HepG2 (cell line): ENCODE measurements around the gene ABCB9. TPM values are rescaled to one million over a fixed set of nuclear protein-coding genes. Genes with fewer than 3 reads are reported as not detected.

Experiments
- ATAC-seq: fragments of 200-7000 bp; cut with Tn5 transposase; 3 replicates; pipeline ENCODE4 v1.9.1; 2020; ENCODE audit warnings: mild to moderate bottlenecking, moderate library complexity
- BruUV-seq: library from RNA; stranded (reverse); fragments of 400-500 nt; replicated peaks from 2 replicates; lab custom pipeline; 2021; lab: Mats Ljungman, UMichigan
- CTCF ChIA-PET: fragments of 300-600 bp; formaldehyde crosslinking; extraction: SDS; loops from one replicate; lab custom pipeline; 2021; ENCODE audit warnings: low total read pairs, inconsistent platforms, low intra/inter-chr PET ratio; lab: Yijun Ruan, JAX
- POLR2A ChIA-PET: fragments of 350-600 bp; sonication (Branson Sonifier 250); formaldehyde crosslinking; loops from one replicate; lab custom pipeline; 2020; ENCODE audit warnings: antibody characterized with exemption, inconsistent platforms; lab: Yijun Ruan, JAX
- DNase-seq: peaks from one replicate; pipeline ENCODE4 v3.0.0-alpha.2; 2015; ENCODE audit warnings: low spot score
- FAIRE-seq: peaks from 3 replicates; lab custom pipeline; 2011; peaks lifted over from hg19 to GRCh38; lab: Jason Lieb, UNC
- H2AFZ ChIP-seq: one replicate; pipeline ENCODE4 v1.6.1; 2011; ENCODE audit warnings: low read length, inconsistent platforms
- H3K27ac ChIP-seq: fragments of 300-600 bp; 3 replicates; pipeline ENCODE4 v1.8.0; 2011; ENCODE audit warnings: mixed run types, mild to moderate bottlenecking, mixed read lengths, low read length, inconsistent platforms; ENCODE audit not compliant: insufficient read depth; ENCODE audit errors: extremely low read length
- H3K27me3 ChIP-seq, 2 experiments: fragments of 200-600 bp in 1 of 2; 2 replicates in 1 of 2; 3 replicates in 1 of 2; pipeline versions ENCODE4 v1.6.0 to v1.8.0; 2011; ENCODE audit warnings: low read length in 2 of 2, mild to moderate bottlenecking in 2 of 2, moderate library complexity in 2 of 2, inconsistent platforms in 1 of 2; ENCODE audit not compliant: insufficient read depth in 2 of 2, control insufficient read depth in 1 of 2
- H3K36me3 ChIP-seq, 2 experiments: fragments of 200-600 bp in 1 of 2; replicated peaks in 1 of 2; 2 replicates in 1 of 2; 3 replicates in 1 of 2; pipeline versions ENCODE4 v1.5.1 to v1.8.0; 2011; ENCODE audit warnings: low read length in 2 of 2, inconsistent platforms in 1 of 2; ENCODE audit not compliant: insufficient read depth in 2 of 2, control insufficient read depth in 1 of 2
- H3K4me1 ChIP-seq: 2 replicates; pipeline ENCODE4 v1.5.1; 2012; ENCODE audit warnings: low read length, inconsistent platforms; ENCODE audit not compliant: insufficient read depth
- H3K4me2 ChIP-seq: 2 replicates; pipeline ENCODE4 v1.6.0; 2011; ENCODE audit warnings: low read depth, low read length, inconsistent platforms
- H3K4me3 ChIP-seq, 3 experiments: fragments of 200-600 bp in 1 of 3; sonication (generic), shearing (Covaris generic) in 1 of 3; replicated peaks in 1 of 3; 2 replicates each; pipeline ENCODE4 v1.5.1; 2011 to 2016; ENCODE audit warnings: low read length in 3 of 3, inconsistent platforms in 2 of 3, low read depth in 2 of 3, mild to moderate bottlenecking in 2 of 3, control low read depth in 1 of 3, mixed read lengths in 1 of 3; ENCODE audit not compliant: insufficient read depth in 1 of 3
- H3K79me2 ChIP-seq: one replicate; pipeline ENCODE4 v1.6.1; 2011; ENCODE audit warnings: low read length, inconsistent platforms; ENCODE audit not compliant: insufficient read depth
- H3K9ac ChIP-seq: 2 replicates; pipeline ENCODE4 v1.6.0; 2011; ENCODE audit warnings: mild to moderate bottlenecking, low read depth, low read length, inconsistent platforms; ENCODE audit not compliant: insufficient read depth
- H3K9me3 ChIP-seq: 2 replicates; pipeline ENCODE4 v1.5.1; 2012; ENCODE audit warnings: mild to moderate bottlenecking, low read length
- H4K20me1 ChIP-seq: 2 replicates; pipeline ENCODE4 v1.6.0; 2011; ENCODE audit warnings: inconsistent platforms, mild to moderate bottlenecking, low read length, moderate library complexity; ENCODE audit not compliant: insufficient read depth
- FOXO1 ChIP-seq: sonication (generic); formaldehyde crosslinking; IDR thresholded peaks from 2 replicates; pipeline ENCODE4 v1.4.0; 2020; ENCODE audit warnings: missing genetic modification reagents
- RAD51 ChIP-seq: fragments of 450-650 bp; IDR thresholded peaks from 2 replicates; pipeline ENCODE4 v1.6.1; 2016; ENCODE audit warnings: borderline replicate concordance
- SOX6 ChIP-seq, 2 experiments: fragments of 450-650 bp in 1 of 2; sonication (generic) in 1 of 2; formaldehyde crosslinking in 1 of 2; IDR thresholded peaks; 2 replicates each; pipeline versions ENCODE4 v1.4.0 to v1.6.1; 2017 to 2020; ENCODE audit warnings: antibody characterized with exemption in 1 of 2, mild to moderate bottlenecking in 1 of 2, missing genetic modification reagents in 1 of 2
- ZNF264 ChIP-seq: sonication (generic); formaldehyde crosslinking; IDR thresholded peaks from 2 replicates; pipeline ENCODE4 v1.4.0; 2020; ENCODE audit warnings: missing genetic modification reagents
- WGBS: methylation state at CpG from one replicate; pipeline ENCODE4 v1.1.6; 2017; ENCODE audit warnings: low lambda C conversion rate; 5-methylcytosine and 5-hydroxymethylcytosine counted together
- in situ Hi-C: cut with HindIII; loops from 2 replicates; pipeline ENCODE4 v1.10.0; 2017; ENCODE audit warnings: low pct_unique_long_range_greater_than_20kb; ENCODE audit not compliant: extremely low pct_ligation_motif_present
- intact Hi-C: fragments of 100-400 bp; cut with micrococcal nuclease; formaldehyde crosslinking; loops from one replicate; pipeline ENCODE4 v1.10.0; 2022; ENCODE audit not compliant: unreplicated experiment
- polyA plus RNA-seq, 8 experiments: library from polyadenylated mRNA; depleted of rRNA in 3 of 8; stranded (reverse) in 7 of 8; unstranded in 1 of 8; fragments of >200 nt; fragmentation: Illumina TruSeq in 4 of 8; extraction: Trizol in 4 of 8; gene quantifications; 2 replicates each; pipeline versions ENCODE4 v1.2.1 to v1.2.3, GENCODE V29; 2011 to 2016; ENCODE audit warnings: low read depth in 4 of 8, missing spikeins in 1 of 8, mixed read lengths in 1 of 8; ENCODE audit not compliant: insufficient read depth in 1 of 8
- total RNA-seq, 5 experiments: library from RNA; depleted of rRNA; stranded (reverse); fragments of >200 nt; fragmentation: Illumina TruSeq; extraction: Trizol; gene quantifications; 2 replicates each; pipeline ENCODE4 v1.2.3, GENCODE V29; 2016; ENCODE audit warnings: low read depth in 1 of 5
- TF ChIP-seq, protein P1 (sequence below): sonication (generic); formaldehyde crosslinking; IDR thresholded peaks from 2 replicates; pipeline ENCODE4 v1.4.0; 2020; ENCODE audit warnings: missing genetic modification reagents
- TF ChIP-seq, protein P2 (sequence below): sonication (generic); formaldehyde crosslinking; IDR thresholded peaks from 2 replicates; pipeline ENCODE4 v1.8.1; 2023; ENCODE audit warnings: mild to moderate bottlenecking, moderate library complexity, missing genetic modification reagents

ABCB9 gene
- total and polyA plus RNA-seq, 2 of the 13 experiments (the other 11 are each of a cell fraction or from before 2014, with no cell fraction given) = 5.1 to 6.0 TPM

DNA sequence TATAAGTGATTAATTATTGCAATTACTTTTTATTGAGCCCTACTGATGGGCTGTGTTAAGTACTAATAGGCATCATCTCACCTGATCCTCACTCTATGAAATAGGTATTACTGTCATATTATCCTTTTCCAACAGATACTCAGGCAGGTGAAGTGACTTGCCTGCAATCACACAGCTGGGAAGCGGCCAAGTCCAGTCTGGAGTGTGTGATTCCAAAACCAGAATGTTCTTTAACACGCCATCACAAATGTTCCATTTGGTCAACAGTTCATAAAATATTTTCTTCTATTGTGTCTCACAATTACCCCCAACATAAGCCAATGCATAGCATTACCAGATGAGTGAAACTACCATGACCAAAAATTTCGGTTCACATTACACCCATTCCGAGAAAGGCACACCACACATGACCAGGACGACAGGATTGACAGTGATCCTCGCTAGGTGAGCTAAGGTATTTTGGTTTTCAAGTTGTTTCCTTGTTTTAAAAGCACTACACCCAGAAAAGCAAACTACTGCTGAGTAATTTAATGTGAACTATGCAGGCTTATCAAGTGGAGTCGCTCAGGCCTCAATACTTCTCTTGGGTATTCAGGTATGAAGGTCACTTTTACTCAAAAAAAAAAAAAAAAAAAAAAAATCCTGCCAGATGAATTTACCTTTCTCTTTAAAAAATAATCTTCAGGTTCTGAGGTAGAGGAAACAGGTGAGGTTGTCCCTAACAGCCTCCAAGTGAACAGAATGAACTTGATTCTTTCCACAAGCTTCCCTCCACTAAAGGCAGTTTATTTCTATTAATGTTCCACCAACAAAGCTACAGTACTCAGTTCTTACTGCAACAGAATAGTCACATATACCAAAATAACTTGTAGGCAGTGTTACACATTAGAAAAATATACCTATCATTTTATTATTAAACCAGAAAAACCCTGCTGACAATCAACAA is 72.8 kb downstream of the ABCB9 start:
- in situ Hi-C loops (no loop called here), intact Hi-C loops (no loop called here)
- peak overlapping the region in 2 of 3 experiments; percentile 58 to 79; a peak in 4 of 6 replicates for H3K4me3 ChIP-seq
- H3K79me2 ChIP-seq = peaks cover 62% of the 10 kb centered on the region
- H3K27ac ChIP-seq = no peak overlapping the region
- H2AFZ ChIP-seq = no peak overlapping the region
- no peaks in the 10 kb centered on the region; a peak in 1 of 5 replicates for H3K36me3 ChIP-seq
- H3K4me1 ChIP-seq = peaks cover 74% of the 10 kb centered on the region
- DNase-seq (no peak), ATAC-seq (no peak), FAIRE-seq (no peak)
- TF ChIP-seq RAD51 (no peak), FOXO1 (CRISPR knock-in tag) (no peak), SOX6 (IDR thresholded peaks at IDR 0.05) (no peak), SOX6 (CRISPR knock-in tag; IDR thresholded peaks at IDR 0.05) (no peak), ZNF264 (CRISPR knock-in tag) (no peak)
- TF ChIP-seq, protein P1, sequence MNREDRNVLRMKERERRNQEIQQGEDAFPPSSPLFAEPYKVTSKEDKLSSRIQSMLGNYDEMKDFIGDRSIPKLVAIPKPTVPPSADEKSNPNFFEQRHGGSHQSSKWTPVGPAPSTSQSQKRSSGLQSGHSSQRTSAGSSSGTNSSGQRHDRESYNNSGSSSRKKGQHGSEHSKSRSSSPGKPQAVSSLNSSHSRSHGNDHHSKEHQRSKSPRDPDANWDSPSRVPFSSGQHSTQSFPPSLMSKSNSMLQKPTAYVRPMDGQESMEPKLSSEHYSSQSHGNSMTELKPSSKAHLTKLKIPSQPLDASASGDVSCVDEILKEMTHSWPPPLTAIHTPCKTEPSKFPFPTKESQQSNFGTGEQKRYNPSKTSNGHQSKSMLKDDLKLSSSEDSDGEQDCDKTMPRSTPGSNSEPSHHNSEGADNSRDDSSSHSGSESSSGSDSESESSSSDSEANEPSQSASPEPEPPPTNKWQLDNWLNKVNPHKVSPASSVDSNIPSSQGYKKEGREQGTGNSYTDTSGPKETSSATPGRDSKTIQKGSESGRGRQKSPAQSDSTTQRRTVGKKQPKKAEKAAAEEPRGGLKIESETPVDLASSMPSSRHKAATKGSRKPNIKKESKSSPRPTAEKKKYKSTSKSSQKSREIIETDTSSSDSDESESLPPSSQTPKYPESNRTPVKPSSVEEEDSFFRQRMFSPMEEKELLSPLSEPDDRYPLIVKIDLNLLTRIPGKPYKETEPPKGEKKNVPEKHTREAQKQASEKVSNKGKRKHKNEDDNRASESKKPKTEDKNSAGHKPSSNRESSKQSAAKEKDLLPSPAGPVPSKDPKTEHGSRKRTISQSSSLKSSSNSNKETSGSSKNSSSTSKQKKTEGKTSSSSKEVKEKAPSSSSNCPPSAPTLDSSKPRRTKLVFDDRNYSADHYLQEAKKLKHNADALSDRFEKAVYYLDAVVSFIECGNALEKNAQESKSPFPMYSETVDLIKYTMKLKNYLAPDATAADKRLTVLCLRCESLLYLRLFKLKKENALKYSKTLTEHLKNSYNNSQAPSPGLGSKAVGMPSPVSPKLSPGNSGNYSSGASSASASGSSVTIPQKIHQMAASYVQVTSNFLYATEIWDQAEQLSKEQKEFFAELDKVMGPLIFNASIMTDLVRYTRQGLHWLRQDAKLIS (CRISPR knock-in tag) = no peak
- TF ChIP-seq, protein P2, sequence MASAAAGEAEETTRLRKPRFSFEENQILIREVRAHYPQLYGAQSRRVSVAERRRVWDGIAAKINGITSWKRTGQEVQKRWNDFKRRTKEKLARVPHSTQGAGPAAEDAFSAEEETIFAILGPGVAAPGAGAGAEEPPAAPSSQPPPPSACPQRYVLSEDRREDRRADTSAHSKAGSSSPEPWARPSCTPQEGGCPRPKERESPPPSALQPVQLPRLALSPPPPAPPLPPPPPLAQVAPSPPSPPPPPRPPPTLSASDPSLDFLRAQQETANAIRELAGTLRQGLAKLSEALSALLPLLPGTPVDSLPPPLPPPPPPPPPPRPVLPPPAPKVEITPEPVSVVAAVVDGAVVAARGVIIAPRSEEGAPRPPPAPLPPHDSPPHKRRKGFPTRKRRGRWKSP (CRISPR knock-in tag) = no peak
- CTCF ChIA-PET = no interaction called here
- H3K4me2 ChIP-seq = peak overlapping the region; percentile 62
- WGBS = 74% methylated on average over 7 of the region's 7 CpGs
- TSS peak; percentile 34 for BruUV-seq
- H3K27me3 ChIP-seq = no peaks in the 10 kb centered on the region; a peak in 1 of 5 replicates
- H3K9ac ChIP-seq = peak overlapping the region; percentile 89; the same call in 1 of the 2 replicates
- POLR2A ChIA-PET = interaction anchor here (0.7 kb wide), 1 partner anchor 54 kb away, joined by 5 read pairs; no protein-coding TSS in a partner anchor
- no peaks in the 10 kb centered on the region for H3K9me3 ChIP-seq
- peaks cover 6% of the 10 kb centered on the region; the same call in 1 of the 2 replicates for H4K20me1 ChIP-seq
